Keratinocyte (primary cell): ENCODE measurements around the gene SPTLC3.

ENCODE experiments used
- CTCF ChIP-seq, 3 experiments: IDR thresholded peaks in 1 of 3; conservative IDR thresholded peaks in 1 of 3; optimal IDR thresholded peaks in 1 of 3; 2 replicates in 2 of 3; 3 replicates in 1 of 3; pipeline versions ENCODE3 to v1.5.1; 2011; ENCODE audit warnings: low read length in 3 of 3, mild to moderate bottlenecking in 3 of 3, moderate library complexity in 2 of 3, control low read depth in 1 of 3, inconsistent platforms in 1 of 3; ENCODE audit not compliant: insufficient read depth in 2 of 3; ENCODE audit errors: extremely low read depth in 1 of 3
- EZH2 ChIP-seq: IDR thresholded peaks from one replicate; pipeline ENCODE4 v1.6.1; 2012; ENCODE audit warnings: inconsistent platforms, mild to moderate bottlenecking, low read length, moderate library complexity

- TF ChIP-seq CTCF (optimal IDR thresholded peaks at IDR 0.05 in 1 of 3, IDR thresholded peaks at IDR 0.05 in 1 of 3, conservative IDR thresholded peaks at IDR 0.05 in 1 of 3; ENCODE audit: extremely low read depth in 1 of 3, insufficient read depth in 2 of 3, low read length in 3 of 3) (no peak), EZH2 (no peak)
These were observed 157.7 kb downstream of the SPTLC3 start for GRCh38 chr20:13166437-13166836.
